Hepatocyte (in vitro differentiated cells): ENCODE results near the gene MPV17. TPM values are rescaled to one million over a fixed set of nuclear protein-coding genes. Genes with fewer than 3 reads are reported as not detected.

Experiments
- DNase-seq: peaks from one replicate; pipeline ENCODE4 v3.0.0-alpha.2; 2016; ENCODE audit warnings: low spot score
- H2AFZ ChIP-seq: fragments of 200-600 bp; sonication (generic); 2 replicates; pipeline ENCODE4 v1.6.0; 2016; ENCODE audit warnings: antibody characterized with exemption, mild to moderate bottlenecking
- H3K27ac ChIP-seq: fragments of 200-600 bp; sonication (generic); 2 replicates; pipeline ENCODE4 v1.5.1; 2016; ENCODE audit warnings: mild to moderate bottlenecking
- H3K27me3 ChIP-seq: fragments of 200-600 bp; sonication (generic); 2 replicates; pipeline ENCODE4 v1.6.1; 2016
- H3K36me3 ChIP-seq: fragments of 200-600 bp; sonication (generic); replicated peaks from 2 replicates; pipeline ENCODE4 v1.5.1; 2016; ENCODE audit warnings: low read depth; ENCODE audit not compliant: insufficient read depth
- H3K4me1 ChIP-seq: fragments of 200-600 bp; sonication (generic); 2 replicates; pipeline ENCODE4 v1.5.1; 2016; ENCODE audit warnings: mild to moderate bottlenecking, moderate library complexity; ENCODE audit not compliant: insufficient read depth
- H3K4me2 ChIP-seq: fragments of 200-600 bp; sonication (generic); 2 replicates; pipeline ENCODE4 v1.6.0; 2016
- H3K4me3 ChIP-seq: fragments of 200-600 bp; sonication (generic); 2 replicates; pipeline ENCODE4 v1.5.1; 2016; ENCODE audit warnings: mild to moderate bottlenecking
- H3K79me2 ChIP-seq: fragments of 200-600 bp; sonication (generic); 2 replicates; pipeline ENCODE4 v1.6.0; 2017; ENCODE audit warnings: mild to moderate bottlenecking
- H3K9me2 ChIP-seq: fragments of 200-600 bp; sonication (generic); replicated peaks from 2 replicates; pipeline ENCODE4 v1.6.0; 2017; ENCODE audit warnings: mild to moderate bottlenecking; ENCODE audit not compliant: insufficient read depth
- H3K9me3 ChIP-seq: fragments of 200-600 bp; sonication (generic); 2 replicates; pipeline ENCODE4 v1.5.1; 2016; ENCODE audit warnings: low read depth, mild to moderate bottlenecking
- H4K20me1 ChIP-seq: fragments of 200-600 bp; sonication (generic); 2 replicates; pipeline ENCODE4 v1.6.0; 2016; ENCODE audit warnings: mild to moderate bottlenecking; ENCODE audit not compliant: insufficient read depth, poor library complexity, severe bottlenecking
- EZH2 ChIP-seq: fragments of 200-600 bp; sonication (generic); IDR thresholded peaks from 2 replicates; pipeline ENCODE4 v1.6.1; 2016; ENCODE audit warnings: antibody characterized with exemption, mild to moderate bottlenecking, borderline replicate concordance
- EZH2phosphoT487 ChIP-seq: fragments of 200-600 bp; sonication (generic); IDR thresholded peaks from one replicate; pipeline ENCODE4 v1.6.1; 2018; ENCODE audit warnings: antibody characterized with exemption, mild to moderate bottlenecking, low read depth, moderate library complexity; ENCODE audit not compliant: unreplicated experiment, severe bottlenecking
- WGBS: methylation state at CpG from one replicate; pipeline ENCODE4 v1.1.6; 2016; ENCODE audit warnings: low lambda C conversion rate; ENCODE audit errors: missing lambda C conversion rate; 5-methylcytosine and 5-hydroxymethylcytosine counted together
- polyA plus RNA-seq: library from polyadenylated mRNA; unstranded; fragments of >200 nt; fragmentation: Nextera tagmentation; extraction: Ambion mirVana; gene quantifications from 2 replicates; pipeline ENCODE4 v1.2.1, GENCODE V29; 2016
- total RNA-seq: library from RNA; depleted of rRNA; stranded (reverse); fragments of >200 nt; gene quantifications from 2 replicates; pipeline ENCODE4 v1.2.3, GENCODE V29; 2014
- TF ChIP-seq, protein P1 (sequence below): fragments of 200-600 bp; sonication (generic); IDR thresholded peaks from 2 replicates; pipeline ENCODE4 v1.5.1; 2016; ENCODE audit warnings: antibody characterized with exemption, mild to moderate bottlenecking; ENCODE audit not compliant: poor library complexity

MPV17 gene
- total and polyA plus RNA-seq, 2 experiments from 2014 or later, result 71.4 to 111 TPM

DNA sequence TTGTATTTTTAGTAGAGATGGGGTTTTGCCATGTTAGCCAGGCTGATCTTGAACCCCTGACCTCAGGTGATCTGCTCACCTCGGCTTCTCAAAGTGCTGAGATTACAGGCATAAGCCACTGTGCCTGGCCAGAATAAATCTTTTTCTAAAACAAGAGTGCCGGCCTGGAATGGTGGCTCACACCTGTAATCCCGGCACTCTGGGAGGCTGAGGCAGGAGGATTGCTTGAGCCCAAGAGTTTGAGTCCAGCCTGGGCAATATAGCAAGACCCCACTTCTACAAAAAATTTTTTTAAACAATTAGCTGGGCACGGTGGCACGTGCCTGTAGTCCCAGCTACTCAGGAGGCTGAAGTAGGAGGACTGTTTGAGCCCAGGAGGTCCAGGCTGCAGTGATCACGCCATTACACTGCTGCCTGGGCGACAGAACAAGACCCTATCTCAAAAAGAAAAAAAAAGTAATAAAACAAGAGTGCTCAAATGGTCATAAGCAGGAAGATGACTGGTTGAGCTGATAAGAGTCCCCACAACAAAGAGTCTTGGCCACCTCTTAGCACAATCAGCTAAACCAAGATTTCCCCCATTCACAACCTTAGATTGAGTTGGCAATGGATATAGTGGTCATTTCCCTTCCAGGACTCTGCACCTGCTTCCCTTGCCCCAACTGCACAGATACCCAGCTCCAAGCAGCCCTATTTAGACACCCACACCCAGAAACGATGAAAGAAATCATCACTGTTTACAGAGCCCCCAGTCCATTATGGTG, 8.8 kb downstream of the MPV17 start:
- no peaks in the 10 kb centered on the region for H3K79me2 ChIP-seq
- 93% methylated on average over 8 of the region's 8 CpGs for WGBS
- H3K36me3 ChIP-seq, result no peaks in the 10 kb centered on the region
- no peaks in the 10 kb centered on the region for H3K27me3 ChIP-seq
- H3K4me2 ChIP-seq, result no peak overlapping the region
- H3K9me2 ChIP-seq, result no peaks in the 10 kb centered on the region
- no peak overlapping the region for H3K4me3 ChIP-seq
- H4K20me1 ChIP-seq, result no peaks in the 10 kb centered on the region
- H3K9me3 ChIP-seq, result no peaks in the 10 kb centered on the region
- H3K4me1 ChIP-seq, result no peaks in the 10 kb centered on the region
- DNase-seq, result no peak
- H3K27ac ChIP-seq, result no peak overlapping the region
- H2AFZ ChIP-seq, result no peak overlapping the region
- TF ChIP-seq, protein P1, sequence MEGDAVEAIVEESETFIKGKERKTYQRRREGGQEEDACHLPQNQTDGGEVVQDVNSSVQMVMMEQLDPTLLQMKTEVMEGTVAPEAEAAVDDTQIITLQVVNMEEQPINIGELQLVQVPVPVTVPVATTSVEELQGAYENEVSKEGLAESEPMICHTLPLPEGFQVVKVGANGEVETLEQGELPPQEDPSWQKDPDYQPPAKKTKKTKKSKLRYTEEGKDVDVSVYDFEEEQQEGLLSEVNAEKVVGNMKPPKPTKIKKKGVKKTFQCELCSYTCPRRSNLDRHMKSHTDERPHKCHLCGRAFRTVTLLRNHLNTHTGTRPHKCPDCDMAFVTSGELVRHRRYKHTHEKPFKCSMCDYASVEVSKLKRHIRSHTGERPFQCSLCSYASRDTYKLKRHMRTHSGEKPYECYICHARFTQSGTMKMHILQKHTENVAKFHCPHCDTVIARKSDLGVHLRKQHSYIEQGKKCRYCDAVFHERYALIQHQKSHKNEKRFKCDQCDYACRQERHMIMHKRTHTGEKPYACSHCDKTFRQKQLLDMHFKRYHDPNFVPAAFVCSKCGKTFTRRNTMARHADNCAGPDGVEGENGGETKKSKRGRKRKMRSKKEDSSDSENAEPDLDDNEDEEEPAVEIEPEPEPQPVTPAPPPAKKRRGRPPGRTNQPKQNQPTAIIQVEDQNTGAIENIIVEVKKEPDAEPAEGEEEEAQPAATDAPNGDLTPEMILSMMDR, result no peak
- TF ChIP-seq EZH2phosphoT487, result no peak
- no peak for TF ChIP-seq EZH2

DNA sequence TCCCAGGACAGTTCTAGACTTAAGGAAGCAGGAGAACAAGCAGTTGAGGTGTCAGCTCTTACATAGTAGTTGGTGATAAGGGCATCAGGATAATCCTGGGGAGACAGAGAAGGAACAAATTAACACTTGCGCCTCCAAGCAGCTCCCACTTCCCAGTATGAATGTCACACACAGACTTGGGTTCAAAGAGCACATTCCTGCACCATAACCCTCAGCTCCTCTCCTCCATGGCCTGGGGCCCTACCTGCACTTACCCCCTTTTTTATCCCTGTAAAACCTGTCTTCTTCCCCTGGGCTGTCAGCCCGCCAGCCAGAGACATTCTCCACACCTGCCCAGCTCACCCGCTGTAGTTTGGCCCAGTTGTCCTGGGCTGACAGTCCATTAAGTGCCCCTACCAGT, 10.7 kb downstream of the MPV17 start:
- no peak overlapping the region for H3K27ac ChIP-seq
- TF ChIP-seq, protein P1, result no peak
- TF ChIP-seq EZH2phosphoT487 (no peak), EZH2 (no peak)
- no peak overlapping the region for H2AFZ ChIP-seq
- WGBS, result 90% methylated on average over 2 of the region's 3 CpGs
- no peaks in the 10 kb centered on the region for H3K9me3 ChIP-seq
- H3K36me3 ChIP-seq, result no peaks in the 10 kb centered on the region
- H3K27me3 ChIP-seq, result peaks cover 19% of the 10 kb centered on the region
- DNase-seq, result no peak
- H3K4me3 ChIP-seq, result no peak overlapping the region
- peaks cover 5% of the 10 kb centered on the region for H3K4me1 ChIP-seq
- H3K4me2 ChIP-seq, result no peak overlapping the region
- no peaks in the 10 kb centered on the region for H3K79me2 ChIP-seq
- no peaks in the 10 kb centered on the region for H3K9me2 ChIP-seq
- no peaks in the 10 kb centered on the region for H4K20me1 ChIP-seq

DNA sequence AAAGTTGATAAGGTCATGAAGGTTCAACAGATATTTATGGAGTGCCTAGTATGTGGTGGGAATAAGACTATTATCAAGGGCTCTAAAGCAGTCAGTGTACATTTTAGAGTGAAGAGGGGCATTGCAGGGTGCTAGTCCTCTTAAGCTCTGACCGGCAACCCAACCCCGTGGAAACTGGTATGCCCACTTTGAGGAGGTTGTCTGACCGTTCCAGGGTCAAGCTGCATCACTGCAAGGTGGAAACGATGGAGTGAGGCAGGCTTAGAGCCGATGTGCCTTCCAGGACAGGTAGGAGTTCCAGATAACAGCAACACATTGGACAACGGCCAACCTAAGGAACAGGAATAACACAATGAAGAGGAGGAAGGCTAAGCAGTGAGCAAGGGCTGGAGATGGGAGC, 13.2 kb downstream of the MPV17 start:
- DNase-seq, result no peak
- Histone ChIP-seq H3K9me3 (no peaks in the 10 kb centered on the region), H3K4me2 (no peak overlapping the region), H2AFZ (no peak overlapping the region), H4K20me1 (no peaks in the 10 kb centered on the region), H3K4me1 (peaks cover 5% of the 10 kb centered on the region), H3K79me2 (no peaks in the 10 kb centered on the region), H3K36me3 (no peaks in the 10 kb centered on the region), H3K27ac (no peak overlapping the region), H3K4me3 (no peak overlapping the region), H3K27me3 (peaks cover 44% of the 10 kb centered on the region), H3K9me2 (no peaks in the 10 kb centered on the region)
- WGBS, result 96% methylated on average over 6 of the region's 6 CpGs
- TF ChIP-seq EZH2 (no peak), EZH2phosphoT487 (no peak)
- TF ChIP-seq, protein P1, result no peak
